GM21717 (cell line): Measurements from ENCODE around the gene NDUFAF2.
"Not testable (repeated sequence)": the region's sequence is repeated elsewhere in the genome, so short reads cannot be mapped to it uniquely, and the experiment has no call there.

ENCODE experiments used
- ATAC-seq: cut with Tn5 transposase; IDR thresholded peaks from one replicate; pipeline ENCODE4 v1.9.1; 2021; ENCODE audit warnings: mild to moderate bottlenecking, moderate library complexity; ENCODE audit not compliant: unreplicated experiment

The NDUFAF2 gene

DNA sequence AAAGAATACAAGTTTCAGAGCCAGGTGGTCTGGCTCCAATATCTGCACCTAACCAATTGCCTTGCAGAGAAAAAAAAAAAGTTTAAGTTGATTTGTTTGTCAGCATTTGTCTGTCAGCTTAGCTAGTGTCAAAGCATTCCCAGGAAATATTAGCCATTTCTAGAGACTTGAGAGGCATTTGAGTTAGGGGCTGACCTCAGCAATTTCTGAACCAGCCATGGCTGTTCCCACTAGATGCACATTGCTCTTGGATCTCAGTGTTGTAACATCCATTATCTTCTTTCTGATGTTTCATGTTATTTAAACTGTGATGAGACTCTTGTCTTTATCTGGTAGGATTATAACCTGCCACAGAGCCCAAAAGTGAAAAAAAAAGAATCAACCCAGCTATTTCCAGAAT is 102.3 kb downstream of the NDUFAF2 start:
- ATAC-seq: no peak

DNA sequence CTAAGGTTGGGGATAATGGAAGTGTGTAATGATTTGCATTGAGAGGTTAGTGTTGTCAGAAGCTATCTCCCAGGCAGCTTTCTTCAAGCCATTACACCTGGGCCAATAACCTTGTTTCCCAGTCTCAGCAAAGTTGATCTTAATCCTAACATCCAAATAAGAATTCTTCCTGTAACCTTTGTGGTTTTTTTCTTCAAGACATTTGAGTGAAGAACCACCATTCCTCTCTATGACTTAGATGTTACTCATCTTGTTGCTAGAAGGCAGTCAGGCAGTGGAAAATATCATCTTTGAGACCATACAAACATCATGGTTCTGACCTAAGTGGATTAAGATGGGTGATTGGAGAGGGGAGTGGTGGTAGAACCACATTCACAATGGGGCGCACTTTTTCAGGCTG is 103.5 kb downstream of the NDUFAF2 start:
- no peak for ATAC-seq

DNA sequence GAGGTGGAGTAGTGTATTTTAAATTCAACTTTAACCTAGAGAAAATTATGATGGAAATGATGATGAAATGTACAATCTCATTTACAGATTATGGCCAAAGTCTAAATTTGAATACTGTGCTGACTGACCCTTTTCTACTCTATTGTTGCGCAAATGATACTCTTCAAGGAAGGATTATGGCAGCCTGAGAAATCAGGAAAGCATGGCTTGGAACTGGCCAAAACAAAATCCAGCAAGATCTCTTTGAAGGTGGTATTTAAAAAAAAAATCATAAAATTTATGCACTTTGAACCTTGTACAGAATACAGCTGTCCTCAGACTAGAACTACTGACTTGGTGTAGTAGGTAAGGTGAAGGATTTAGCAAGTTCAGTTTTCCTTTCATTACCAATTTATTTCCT is 105.3 kb downstream of the NDUFAF2 start:
- ATAC-seq: no peak

DNA sequence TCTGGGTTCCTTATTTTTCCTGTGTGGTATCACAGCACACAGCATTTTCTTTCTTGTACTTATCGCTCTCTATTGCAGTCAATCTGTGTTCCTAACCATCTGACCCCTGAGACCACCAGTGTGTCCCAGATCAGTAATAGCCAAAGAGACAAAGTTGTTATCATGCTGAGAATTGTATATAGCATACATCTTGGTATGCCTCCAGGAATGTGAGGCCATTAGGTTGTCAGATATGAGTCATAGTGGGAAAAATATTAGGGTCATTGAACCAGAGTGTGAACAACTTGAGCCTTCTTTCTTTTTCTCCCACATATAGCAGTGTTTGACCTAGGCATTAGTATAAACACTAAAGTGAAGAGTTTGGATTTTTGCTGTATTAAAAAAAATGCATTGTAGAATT is 106.3 kb downstream of the NDUFAF2 start:
- ATAC-seq: no peak

DNA sequence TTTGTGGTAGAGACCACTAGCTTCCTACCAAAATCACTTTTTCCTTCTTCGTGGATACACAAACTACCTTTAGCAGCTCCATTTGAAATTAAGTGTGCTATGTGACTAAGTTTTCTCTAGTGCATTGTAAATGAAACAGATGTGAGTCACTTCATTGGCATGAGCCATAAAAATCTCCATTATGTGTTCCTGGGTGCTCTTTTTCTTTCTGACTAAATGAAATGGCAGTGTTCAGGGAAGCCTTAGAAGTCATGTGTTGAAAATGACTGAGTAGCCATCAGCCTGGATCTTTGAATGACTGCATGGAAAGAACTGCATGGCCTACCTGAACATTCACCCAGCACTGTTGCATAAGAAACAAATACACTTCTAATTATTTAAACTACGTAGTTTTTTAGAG is 107.9 kb downstream of the NDUFAF2 start:
- ATAC-seq: no peak

DNA sequence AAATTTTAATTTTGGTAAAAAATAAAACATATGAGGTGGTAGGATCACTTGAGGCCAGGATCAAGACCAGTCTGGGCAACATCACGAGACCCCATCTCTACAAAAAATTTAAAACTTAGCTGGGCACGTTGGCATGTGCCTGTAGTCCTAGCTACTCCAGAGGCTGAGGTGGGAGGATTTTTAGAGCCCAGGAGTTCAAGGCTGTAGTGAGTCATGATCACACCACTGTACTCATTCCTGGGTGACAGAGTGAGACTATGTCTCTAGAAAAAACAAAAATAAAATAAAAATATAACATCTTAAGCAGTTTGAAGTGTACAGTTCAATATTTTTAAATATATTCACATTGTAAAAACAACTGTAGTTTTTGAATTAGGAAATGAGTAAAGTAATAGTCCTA is 108.9 kb downstream of the NDUFAF2 start:
- no peak for ATAC-seq

DNA sequence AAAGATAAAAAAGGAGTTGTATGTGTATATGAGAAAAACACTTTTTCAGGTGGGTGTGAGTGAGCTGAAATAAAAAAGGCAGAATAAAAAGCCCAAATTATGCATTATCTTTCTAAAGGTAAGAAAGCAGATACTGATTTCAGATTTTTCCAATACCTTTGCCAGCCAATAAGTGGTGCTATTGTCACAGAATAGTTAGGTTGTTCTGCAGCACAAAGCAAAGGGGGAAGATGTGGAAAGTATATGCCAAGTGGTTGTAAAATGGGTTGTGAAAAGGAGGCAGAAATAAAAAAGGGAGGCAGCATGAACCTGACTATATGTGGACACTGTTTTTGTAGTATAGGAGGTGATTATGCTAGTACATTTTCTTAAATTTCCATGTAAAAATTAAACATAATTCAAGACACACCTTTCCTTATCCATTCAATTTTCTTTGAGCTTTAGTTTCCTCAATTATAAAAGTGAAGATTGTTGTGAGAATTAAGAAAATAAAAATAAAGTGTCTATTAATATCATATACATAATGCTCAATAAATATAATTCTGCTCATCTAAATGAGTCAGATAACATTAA is 110.5 kb downstream of the NDUFAF2 start:
- no peak for ATAC-seq

DNA sequence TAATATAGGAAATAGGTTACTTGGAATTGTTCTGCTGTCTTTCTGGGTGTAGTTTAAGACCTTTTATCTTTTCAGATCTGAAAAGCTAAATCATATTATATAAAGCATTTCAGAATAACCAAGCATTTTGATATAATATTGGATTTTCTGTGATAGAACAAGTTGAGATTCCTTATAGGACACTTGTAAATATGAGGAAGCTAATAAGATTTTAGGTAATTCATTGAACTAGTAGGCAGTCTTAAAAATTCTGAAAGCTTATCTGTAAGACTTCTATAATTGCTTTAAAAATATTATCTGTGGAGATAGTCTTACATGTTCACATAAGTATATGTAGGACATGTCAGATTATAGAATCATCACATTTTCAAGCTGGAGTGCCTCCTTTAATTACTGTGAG is 114.5 kb downstream of the NDUFAF2 start:
- no peak for ATAC-seq

DNA sequence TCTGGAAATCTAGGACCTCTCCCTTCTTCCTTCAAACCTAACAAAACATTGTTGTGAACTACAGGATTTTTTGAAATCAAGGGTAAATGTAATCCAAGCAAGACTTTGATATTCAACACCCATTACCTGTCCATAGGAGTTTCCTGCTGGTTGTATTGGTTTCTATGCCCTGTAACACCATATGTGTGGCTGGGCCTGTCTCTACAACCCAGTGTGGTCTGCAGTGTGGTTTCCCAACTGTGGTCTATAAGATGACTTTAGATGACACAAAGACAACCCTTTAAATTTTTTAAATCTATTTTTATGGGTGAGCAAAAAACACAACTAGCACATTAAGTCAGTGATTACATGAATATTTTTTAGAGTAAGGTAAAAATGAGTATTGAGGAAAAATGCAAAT is 124.1 kb downstream of the NDUFAF2 start:
- ATAC-seq: no peak

DNA sequence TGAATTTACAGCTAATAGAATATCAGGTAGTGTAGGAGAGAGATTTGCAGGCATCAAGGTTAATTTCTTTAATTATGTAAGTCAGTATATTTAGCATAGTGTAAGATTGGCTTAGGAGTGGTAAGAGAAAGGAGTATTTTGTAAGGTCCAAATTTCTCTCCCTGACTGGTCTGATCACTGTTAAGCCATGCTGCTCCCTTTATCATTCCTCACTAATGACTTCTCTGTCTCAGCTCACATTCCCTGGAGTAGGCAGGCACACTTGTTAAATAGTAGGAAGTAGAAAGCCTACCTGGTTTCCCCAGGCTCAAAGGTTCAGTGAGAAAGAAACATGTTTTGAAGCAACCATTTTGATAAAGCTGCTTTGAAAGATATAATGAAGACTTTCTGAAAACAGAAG is 126.5 kb downstream of the NDUFAF2 start:
- ATAC-seq: no peak

DNA sequence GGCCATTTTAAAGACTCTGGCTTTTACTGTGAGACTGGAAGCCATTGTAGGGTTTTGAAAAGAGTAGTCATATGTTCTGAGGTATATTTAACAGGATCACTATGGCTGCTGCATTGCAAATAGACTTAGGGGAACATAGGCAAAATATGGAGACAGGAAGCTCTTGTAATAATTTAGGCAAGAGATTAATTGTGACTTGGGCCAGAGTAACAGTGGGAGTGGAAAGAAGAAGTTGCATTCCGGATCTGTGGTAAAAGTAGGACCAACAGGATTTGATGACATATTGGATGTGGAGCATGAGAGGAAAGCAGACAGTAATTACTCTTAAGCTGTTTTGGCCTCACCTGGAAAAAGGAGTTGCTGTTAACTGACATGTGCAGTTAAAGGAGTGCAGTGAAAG is 131.6 kb downstream of the NDUFAF2 start:
- ATAC-seq: no peak

DNA sequence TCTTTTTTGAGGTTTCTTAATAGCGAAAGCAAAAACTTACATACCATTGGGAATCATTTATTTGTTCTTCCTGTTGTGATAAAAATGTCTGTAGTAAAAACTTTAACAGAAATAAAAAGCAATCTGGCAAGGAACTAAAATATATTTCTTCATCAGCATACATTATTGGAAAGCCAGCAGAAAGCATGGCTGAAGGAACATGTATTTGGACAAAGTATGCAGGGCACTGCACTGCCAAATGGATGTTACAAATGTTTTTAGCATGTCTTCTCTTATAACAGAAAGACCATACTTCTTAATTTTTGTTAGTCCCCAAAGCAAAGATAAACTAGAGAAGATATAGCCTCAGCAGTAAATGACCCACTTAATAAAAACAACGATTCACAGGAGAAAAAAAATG is 136.7 kb downstream of the NDUFAF2 start:
- no peak for ATAC-seq

DNA sequence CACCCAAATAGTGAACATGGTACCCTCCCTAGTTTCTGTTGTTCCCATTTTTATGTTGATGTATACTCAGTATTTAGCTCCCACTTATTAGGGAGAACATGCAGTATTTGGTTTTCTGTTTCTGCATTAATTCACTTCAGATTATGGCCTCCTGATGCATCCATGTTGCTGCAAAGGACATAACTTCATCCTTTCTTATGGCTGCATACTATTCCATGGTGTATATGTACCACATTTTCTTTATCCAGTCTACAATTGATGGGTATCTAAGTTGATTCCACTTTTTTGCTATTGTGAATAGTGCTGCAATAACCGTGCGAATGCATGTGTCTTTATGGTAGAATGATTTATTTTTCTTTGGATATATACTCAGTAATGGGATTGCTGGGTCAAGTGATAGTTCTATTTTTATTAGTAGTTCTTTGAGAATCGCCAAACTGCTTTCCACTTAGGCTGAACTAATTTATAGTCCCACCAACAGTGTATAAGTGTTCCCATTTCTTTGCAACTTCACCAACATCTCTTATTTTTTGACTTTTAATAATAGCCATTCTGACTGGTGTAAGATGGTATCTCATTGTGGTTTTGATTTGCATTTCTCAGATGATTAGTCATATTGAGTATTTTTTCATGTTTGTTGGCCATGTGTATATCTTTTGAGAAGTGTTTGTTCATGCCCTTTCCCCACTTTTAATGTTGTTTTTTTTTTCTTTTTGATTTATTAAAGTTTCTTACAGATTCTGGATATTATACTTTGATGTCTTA is 137.7 kb downstream of the NDUFAF2 start:
- no peak for ATAC-seq

DNA sequence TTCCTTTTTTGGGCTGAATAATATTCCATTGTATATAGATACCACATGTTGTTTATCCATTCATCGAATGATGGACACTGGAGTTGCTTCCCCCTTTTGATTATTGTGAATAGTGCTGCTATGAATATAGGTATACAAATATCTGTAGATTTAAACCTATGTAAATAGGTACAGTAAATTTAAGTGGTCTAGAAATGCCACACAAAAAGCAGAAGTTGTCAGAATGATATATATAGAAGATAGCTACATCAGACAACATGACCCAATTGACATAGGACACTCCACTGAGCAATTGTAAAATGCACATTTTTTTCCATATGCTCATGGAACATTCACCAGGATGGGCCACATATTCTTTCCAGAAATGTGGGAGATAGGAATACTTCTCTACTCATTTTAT is 139.7 kb downstream of the NDUFAF2 start:
- ATAC-seq: no peak

DNA sequence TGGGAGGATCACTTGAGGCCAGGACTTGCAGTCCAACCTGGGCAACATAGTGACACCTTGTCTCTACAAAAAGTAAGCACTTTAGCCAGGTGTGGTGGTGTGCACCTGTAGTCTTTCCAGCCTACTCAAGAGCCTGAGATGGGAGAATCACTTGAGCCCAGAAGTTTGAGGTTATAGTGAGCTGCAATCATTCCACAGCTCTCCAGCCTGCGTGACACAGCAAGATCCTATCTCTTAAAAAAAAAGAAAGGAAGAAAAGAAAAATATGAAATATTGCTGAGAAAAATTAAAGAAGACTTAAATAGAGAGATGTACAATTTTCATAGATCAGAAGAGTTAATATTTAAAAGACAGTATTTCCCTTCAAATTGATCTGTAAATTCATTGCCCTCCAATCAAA is 140.9 kb downstream of the NDUFAF2 start:
- ATAC-seq: no peak

DNA sequence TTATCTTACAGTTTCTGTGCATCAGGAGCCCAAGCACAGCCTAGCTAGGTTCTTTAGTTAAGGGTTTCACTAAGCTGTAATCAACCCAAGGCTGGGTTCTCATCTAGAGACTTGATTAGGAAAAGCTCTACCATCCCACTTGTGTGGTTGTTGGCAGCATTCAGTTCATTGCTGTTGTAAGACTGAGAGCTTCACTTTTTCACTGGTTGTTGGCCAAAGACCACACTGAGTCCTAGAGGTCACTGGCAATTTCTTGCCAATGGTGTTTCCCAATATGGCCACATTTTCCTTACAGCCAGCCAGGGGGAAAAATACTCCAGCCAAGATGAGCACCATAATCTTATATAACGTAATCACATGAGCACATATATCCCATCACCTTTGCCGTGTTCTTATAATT is 142.9 kb downstream of the NDUFAF2 start:
- ATAC-seq: no peak

DNA sequence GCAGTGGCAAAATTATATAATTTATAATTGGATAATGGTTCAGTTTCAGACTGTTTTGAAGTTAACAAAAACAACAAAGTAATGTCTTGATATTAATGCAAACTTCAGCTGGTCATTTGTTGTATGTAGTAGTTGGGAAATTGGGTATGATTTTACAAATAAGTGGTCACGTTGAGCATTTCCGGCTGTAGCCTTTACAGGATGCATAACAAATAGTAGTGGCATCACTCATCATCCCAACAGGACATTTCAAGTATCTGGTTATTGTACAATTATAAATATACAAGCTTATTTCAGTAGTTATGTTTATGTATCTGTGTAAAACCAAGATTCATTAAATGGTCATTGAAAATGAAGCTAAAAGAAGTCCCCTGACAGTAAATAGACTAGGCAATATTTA is 144.3 kb downstream of the NDUFAF2 start:
- ATAC-seq: no peak

DNA sequence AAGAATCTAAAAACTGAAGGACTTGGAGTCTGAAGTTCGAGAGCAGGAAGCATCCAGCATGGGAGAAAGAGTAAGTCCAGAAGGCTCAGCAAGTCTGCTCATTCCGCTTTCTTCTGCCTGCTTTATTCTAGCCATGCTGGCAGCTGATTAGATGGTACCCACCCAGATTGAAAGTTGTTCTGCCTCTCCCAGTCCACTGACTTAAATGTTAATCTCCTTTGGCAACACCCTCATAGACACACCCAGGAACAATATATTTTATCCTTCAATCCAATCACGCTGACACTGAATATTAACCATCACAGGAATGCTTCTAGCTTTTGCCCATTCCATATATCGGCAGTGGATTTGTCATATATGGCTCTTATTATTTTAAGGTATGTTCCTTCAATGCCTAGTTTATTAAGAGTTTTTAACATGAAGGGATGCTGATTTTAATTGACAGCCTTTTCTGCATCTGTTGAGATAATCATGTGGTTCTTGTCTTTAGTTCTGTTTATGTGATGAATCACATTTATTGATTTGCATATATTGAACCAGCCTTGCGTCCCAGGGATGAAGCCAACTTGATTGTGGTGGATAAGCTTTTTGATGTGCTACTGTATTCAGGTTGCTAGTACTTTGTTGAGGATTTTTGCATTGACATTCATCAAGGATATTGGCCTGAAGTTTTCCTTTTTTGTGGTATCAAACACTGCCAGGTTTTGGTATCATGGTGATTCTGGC is 148.2 kb downstream of the NDUFAF2 start:
- ATAC-seq: not testable (repeated sequence)

DNA sequence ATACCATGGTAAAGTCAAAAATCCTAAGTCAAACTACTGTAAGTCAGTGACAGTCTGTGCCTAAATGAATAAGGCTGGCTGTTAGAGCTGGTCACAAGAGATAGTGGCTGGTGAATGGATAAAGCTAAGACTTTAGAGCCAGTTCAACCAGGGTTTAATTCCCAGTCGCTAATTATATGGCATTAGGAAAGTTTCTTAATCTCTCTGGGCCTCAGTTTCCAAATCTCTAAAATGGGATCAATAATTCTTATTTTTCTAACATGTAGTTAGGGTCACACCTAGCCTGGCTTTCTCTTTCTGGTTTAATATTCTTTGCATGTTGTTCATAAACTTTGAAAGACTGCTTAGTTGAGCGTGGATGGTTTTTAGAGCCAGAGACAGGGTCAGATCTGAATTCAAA is 152.5 kb downstream of the NDUFAF2 start:
- ATAC-seq: no peak

DNA sequence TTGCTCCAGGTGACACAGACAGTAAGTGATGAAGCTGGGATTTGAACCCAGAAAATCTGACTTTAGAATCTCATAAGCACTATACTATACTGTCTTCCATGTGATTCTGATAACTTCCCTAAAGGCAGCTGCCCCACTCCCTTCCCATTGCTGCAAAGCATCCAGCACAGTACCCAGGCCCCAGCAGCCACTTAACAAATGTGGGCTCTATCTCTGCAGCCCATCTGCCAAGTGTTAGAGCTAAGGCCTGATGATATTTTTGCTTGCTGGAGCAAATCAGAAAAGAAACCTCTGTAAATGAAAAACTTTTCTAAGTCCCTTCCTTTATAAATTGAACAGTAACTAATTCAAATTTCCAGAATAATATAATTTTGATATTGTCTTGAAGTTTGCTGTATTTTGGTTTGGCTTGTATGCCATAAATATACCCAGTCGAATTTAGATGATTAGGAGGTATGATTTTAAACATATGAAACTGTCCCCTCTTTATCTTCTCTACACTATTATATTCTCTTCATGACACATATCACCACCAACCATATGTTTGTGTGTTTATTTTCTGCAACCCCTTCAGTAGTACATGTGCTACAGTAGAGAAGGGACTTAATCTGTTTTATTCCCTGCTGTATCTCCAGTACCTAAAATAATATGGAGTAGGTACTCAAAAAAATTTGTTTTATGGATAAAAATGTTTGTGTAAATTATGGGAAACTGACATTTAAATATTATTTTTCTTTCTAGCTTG is 153.4 kb downstream of the NDUFAF2 start:
- no peak for ATAC-seq

DNA sequence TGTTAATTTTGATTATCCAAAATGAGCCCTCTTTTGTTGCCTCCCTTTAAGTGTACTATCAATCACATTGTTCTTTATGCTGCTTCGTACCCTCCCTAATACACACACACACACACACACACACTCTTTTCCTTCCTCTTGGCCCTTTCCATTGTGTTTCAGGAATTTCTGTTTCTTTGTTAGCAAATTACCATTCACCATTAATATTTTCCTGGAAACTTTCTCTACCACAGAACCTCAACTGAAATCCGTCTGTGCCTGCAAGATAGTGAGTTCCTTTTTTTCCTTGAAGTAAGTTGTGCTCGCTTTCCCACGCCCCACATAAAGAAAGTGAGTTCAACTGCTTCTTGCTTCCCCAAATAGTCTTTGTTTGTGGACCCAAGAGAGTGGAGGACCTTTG is 155.4 kb downstream of the NDUFAF2 start:
- ATAC-seq: no peak

DNA sequence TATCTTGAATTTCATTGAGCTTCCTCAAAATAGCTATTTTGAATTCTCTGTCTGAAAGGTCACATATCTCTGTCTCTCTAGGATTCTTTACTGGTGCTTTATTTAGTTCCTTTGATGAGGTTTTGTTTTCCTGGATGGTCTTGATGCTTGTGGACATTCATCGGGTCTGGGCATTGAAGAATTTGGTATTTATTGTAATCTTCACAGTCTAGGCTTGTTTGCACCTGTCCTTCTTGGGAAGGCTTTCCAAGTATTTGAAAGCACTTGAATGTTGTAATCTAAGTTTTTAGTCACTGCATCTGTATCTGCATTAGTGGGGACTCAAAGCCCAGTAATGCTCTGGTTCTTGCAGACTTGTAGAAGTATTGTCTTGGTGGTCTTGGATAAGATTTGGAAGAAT is 169.4 kb downstream of the NDUFAF2 start:
- no peak for ATAC-seq
